Heart left ventricle (tissue), 13 donors: ENCODE results near the gene TBC1D4.

ENCODE experiments used
- POLR2A ChIP-seq, 2 donors: fragments of 450-650 bp; IDR thresholded peaks; one replicate each; pipeline ENCODE4 v1.6.1; 2017; ENCODE audit warnings: antibody characterized with exemption in 2 of 2, mild to moderate bottlenecking in 2 of 2, moderate library complexity in 2 of 2
- TF ChIP-seq, protein P1 (sequence below), 12 donors: fragments of 200-600 bp; sonication (generic) in 4 of 12; IDR thresholded peaks; one replicate each; pipeline versions ENCODE4 v1.5.0 to v1.8.0; 2018 to 2022; ENCODE audit warnings: antibody characterized with exemption in 12 of 12, mild to moderate bottlenecking in 5 of 12
- donor health status: ischemic (EF 13 %, LVEDD 7.1; RV severe dilation, severe dysfunction).
- donor health status: DM: no; HTN: yes; CAD: no.
- donor health status: DM: no; HTN: no; CAD: no.
- donor health status: ischemic (EF 25% LVEDD 6.9; RV normal size, moderate dysfunction).
- donor health status: ischemic (EF 25% LVEDD 5.7; RV mildly dilated, moderate dysfunction).
- donor health status: ischemic (EF 35%, LVEDD 5.7; RV mildly dilated, moderate dysfunction).
- donor health status: nonischemic (EF 11% LVEDD 7.7; RV severe dilation, severe dysfunction).
- donor health status: DM: yes; HTN: yes; CAD: no.
- donor health status: PGD.
- donor health status: ischemic (EF 29% LVEDD 5.4; RV normal size, mild dysfunction).
- donor health status: nonischemic (EF 23%, LVEDD 6.1; RV moderate dilation, normal function).

DNA sequence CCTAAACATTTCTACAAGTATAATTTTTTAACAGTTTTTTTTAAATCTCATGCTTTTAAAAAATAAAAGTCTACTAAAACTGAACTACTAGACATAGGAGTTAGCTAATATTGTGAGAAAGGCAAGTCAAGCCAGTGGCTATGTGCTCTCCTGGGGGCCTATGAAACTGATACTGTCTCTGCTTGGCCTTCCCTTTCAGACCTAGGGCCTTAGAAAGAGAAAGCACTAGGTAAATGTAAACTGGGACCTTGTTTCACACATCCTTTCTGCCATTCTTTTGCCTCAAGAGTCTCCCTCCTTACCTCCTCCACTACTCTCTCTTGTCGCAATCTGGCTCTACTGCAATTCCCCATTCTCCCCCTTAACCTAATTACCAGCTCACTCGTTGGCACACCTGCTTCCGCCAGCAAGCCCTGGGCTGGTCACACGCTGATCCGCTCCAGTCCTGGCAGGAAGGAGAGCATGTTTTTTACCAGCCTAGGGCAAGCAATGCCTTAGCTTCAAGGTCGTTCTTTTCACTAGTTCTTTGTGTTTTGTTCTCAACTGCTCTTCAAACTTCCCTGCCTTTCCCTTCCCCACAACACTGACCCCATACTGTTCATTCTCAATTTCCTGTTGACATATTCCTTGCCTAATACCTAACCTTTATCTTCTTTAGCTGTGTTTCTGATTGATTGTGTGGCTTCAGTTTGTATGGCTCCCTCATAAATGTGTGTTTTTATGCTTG is 23.1 kb downstream of the TBC1D4 start:
- TF ChIP-seq, protein P1, sequence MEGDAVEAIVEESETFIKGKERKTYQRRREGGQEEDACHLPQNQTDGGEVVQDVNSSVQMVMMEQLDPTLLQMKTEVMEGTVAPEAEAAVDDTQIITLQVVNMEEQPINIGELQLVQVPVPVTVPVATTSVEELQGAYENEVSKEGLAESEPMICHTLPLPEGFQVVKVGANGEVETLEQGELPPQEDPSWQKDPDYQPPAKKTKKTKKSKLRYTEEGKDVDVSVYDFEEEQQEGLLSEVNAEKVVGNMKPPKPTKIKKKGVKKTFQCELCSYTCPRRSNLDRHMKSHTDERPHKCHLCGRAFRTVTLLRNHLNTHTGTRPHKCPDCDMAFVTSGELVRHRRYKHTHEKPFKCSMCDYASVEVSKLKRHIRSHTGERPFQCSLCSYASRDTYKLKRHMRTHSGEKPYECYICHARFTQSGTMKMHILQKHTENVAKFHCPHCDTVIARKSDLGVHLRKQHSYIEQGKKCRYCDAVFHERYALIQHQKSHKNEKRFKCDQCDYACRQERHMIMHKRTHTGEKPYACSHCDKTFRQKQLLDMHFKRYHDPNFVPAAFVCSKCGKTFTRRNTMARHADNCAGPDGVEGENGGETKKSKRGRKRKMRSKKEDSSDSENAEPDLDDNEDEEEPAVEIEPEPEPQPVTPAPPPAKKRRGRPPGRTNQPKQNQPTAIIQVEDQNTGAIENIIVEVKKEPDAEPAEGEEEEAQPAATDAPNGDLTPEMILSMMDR (IDR thresholded peaks at IDR 0.05), result no peak
- TF ChIP-seq POLR2A (IDR thresholded peaks at IDR 0.05), result no peak
